Activated CD4-positive, alpha-beta T cell treated with anti-CD3 and anti-CD28 coated beads, Interleukin-2, amount 50 U/mL, for 1 hour (primary cell): ENCODE results near the gene FSTL4.

Source experiments
- DNase-seq: peaks from one replicate; pipeline ENCODE4 v3.0.0-alpha.2; 2020

The FSTL4 gene

DNA sequence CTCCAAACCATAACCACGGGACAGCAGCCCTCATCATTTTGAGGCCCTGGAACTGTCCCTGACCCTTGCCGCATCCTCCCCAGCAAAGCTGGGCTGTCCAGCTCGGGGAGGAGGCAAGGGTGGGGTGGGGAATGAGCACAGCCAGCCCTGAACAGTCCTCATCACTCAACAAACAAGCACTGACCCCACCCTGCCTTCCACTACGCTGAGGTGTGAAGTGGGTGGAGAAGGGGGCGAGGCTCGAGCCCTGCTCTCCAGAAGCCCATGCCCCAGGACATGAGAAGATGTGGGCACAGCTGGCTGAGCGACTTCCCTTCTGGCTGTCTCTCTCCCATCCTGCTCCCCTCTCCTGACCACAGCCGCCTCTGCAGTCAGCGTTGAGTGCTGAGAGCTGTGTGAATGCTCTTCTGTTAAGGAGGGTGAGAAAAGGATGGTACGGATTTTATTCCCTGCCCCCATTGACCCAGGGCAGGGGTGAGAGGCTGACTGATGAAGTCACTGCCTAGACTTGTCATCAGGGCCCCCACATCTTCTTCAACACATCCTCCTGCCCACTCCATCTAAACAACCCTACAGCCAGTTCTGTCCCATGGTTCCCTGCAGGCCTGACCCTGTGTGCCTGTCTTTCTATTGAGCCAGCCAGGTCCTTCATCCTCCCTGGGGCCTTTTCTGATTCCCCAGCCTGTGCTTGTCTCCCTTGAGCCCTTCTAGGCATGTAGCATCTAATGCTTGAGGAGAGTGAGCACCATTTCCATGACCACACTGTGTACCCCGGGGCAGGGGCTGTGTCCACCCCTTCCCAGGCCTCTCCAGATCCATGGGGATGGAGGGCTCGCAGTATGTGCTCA is 276.0 kb downstream of the FSTL4 start:
- DNase-seq = no peak

DNA sequence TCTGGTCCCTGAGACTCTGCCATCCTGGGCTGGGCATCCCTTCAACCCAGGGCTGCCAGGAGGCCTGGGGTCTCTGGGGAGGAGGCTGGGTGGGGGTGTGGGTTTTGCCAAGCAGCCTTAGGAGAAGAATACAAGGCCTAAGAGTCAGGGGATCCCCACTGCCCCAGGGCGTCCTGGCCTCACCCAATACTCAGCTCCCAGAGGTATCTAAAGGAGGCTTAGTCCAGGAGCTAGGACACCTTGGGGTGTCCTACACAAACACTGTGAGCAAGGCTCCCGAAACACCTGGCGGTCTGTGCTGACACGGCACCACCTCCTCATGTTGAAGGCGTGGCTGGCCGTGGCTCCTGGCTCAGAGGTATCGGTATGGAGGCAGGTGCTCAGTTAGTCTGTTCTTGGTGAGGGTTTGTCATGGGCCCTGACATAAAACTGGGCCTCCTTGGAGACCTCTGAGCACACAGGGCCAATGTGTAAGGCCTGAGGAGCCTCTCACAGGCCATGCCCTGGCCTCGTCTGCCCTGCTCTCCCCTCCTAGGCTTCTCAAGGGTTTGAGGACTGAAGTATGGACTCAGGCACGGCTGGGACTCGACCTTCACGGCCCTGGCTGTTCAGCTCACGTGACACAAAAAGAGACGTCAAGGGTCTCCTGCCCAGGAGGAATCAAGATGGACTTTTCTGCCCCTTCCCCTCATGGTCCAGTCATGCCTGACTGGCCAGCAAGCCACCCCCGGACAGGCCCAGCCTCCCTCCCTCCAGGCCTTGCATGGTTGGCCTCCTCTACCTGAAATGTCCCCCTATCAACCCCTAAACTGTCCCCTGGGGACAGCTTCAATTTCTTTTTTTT is 277.3 kb downstream of the FSTL4 start:
- DNase-seq = no peak

DNA sequence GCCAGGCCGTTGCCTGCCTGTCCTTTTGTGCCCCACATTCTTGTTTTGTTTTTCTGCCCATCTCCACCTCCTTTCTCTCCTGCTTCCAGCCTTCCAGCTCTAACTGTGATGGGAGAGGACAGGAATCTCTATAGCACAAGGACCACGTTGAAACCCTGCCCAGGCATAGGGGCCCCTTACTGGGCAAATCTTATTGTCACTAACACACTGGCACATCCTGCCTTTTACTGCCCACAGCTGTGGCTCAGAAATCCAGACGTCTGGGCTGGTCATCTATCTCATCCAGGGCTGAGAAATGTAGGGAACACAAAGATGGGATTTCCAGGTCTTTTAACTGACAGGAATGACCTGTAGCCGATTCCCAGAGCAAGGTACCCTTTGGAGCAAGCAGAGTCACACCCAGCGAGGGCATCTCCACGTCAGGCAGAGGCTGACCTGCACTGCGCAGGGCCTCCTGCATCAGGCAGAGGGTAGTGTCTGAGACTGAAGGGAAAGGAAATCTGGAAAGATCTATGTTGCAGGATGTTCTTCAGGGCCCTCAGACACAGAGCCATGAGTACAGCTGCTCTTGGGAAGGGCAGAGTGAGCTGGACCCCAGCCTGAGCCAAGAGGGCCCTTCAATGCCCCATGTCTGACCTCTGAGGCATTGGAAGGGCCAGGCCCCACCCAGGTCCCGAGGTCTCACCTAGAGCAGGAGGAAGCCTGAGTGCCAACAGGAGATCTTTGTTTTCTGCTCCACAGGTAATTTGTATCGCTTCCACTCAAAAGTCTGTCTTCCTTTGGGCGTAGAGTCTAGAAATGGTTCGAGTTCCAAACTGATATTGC is 278.8 kb downstream of the FSTL4 start:
- DNase-seq = no peak

DNA sequence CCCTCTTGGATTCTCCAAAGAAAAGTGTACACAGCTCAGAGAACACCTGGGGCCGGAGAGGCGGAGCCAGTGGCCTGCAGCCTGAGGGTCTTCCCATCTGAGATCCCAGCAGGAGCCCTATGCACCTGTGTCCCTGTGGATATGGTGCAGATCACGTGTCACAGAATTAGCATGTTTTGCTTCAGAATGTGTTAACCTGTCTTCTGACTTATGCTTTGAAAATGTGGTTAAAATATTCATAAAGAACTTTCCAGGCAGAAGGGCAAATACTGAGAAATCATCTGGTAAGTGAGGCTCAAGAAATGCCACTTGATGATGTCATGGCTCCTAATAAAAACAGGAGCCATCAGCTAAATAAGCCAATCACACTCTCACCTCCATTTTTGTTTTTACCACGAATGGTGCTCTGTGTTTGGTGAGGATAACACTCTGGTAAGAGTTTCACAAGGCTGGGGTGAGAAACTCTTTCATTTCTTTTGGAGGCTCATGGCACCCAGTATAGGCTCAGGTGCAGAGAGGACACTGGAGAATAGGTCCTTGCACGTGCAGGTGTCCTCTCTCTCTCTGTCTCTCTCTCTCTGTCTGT is 279.8 kb downstream of the FSTL4 start:
- no peak for DNase-seq

- DNase-seq = no peak
Measured at GRCh38 chr5:133331941-133332340, 280.4 kb downstream of the FSTL4 start.

DNA sequence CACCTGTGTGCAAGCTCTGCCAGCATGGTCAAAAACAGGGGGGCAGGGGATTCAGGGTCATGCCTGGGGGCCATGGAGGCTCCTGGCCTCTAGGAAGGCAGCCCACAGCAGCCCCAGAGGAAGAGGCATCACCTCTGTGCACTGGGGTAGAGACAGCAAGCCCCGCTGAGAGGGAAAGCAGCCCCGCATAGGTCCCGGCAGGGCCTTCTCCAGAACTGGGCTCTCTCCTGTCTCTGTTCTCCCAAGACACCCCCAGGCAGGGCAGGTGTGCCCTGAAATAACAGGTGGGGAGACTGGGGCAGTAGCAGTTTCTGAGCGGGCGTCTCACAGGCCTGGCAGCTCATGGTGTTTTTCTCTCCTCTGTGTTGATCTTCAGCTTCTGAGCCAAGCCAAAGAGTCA is 281.4 kb downstream of the FSTL4 start:
- no peak for DNase-seq

DNA sequence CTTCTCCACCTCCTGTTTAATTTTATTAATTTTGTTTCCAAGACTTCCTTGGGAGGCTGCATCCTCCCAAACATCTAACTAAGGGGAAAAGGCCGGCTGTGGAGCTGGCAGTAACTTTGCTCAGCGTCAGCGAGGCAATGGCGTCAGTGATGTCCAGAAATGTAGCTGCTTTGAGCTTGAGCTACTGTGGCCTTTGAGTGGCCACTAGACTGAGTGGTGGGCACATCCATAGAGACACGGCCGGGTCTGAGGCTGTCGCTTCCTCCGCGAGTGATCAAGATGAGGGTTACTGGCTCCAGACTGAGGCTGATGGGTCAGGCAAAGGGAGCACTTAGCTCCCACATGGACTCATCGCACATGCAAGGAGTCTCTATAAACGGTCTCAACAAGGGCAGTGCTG is 283.5 kb downstream of the FSTL4 start:
- no peak for DNase-seq

GRCh38 chr5:133327946-133328401 is 284.4 kb downstream of the FSTL4 start:
- DNase-seq = no peak

DNA sequence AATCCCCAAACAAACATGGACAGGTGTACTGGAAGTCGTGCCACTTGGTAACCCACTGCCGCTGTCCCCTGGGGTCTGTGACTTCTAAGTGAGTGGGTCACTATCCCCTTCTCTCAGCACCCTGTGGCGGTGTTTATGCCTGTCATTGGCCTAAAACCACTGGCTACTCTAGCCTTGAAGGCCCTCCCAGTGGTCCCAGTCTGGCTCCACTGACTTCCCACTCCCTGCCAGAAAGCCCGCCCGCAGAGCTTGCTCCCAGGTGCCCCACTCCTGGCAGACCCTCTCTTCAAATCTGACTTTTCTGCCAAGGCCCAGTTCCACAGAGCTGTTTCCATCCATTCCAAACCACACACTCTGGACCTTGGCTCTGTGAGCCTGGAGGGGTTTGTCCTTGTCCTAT is 286.0 kb downstream of the FSTL4 start:
- no peak for DNase-seq

- DNase-seq = no peak
Measured at GRCh38 chr5:133325864-133326263, 286.5 kb downstream of the FSTL4 start.

DNA sequence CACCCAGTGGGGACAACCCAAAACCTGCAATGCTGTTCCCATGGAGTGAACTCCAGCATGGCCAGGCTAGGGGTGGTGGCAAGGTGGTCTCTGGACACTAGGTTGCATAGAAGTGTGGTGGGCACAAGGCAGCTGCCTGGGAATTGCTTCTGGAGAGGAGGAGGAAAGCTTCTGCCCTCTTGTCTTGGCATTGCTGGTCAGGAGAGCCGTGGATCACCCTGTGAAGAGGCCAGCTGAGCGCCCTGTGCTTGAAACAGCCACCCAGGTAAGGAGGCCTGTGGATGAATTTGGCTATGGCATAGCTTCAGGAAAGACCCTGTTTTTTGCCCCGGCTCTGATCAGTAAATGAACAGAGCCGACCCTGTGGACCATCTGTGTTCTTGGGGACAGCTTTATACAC is 287.4 kb downstream of the FSTL4 start:
- no peak for DNase-seq

DNA sequence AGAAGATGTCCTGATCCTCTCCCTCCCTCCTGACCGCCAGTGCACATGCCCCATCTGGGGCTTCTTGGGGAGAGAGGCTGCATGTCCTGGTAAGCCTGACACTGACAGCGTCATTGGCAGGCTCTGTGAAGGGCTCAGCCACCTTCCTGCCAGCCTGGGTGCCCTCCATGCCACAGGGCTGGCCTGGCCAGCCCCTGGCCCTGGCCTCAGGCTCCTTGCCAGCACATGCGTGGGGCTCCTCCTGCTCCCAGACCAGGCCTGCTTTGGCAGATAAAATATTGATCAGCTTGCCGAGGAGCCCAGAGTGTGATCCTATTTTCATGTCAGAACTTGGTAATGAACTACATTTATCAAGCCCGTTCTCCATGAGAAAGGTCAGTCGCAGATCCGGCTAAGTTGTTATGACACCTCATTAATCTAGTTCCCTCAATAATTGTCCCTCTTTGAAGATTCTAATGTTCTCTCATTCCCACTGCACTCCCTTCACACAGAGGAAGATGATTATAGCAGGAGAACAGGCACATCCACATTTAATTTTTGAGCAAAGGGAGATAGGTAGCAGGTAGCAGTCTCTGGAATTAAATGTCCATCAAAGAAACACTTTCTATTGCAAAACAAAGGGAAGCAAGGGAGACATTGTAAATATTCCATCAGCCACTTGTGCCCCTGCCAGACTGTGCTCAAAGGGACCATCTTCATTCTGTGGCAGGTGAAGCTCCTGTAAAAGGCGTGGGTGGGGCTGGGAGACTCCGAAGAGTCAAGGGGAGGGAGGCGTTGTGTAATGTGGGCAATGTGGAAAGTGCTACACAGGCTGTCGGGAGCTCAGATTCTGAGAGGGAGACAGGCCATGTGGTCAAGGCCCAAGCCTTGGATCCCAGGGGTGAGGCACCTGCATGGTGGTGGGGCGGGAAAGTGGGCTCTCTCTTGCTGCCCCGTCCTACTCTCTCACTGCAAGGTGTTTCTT is 288.6 kb downstream of the FSTL4 start:
- DNase-seq = no peak

DNA sequence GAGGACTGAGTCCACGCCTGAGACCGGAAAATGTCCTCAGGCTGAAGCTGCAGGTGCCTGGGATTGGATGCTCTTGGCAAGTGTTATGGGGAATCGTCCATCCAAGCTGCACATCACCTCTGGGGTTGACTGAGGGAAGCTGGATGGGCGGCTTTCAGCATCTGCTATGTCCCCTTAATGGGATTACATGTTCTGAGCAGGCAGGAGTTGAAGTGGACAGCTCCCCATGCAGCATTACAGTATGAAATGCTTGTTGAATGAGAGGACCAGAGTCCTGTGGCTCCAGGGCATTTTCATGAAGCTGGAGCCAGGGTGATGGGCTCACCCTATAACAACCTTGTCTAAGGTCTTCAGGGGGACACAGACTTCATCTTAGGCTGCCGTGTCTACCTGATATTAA is 289.6 kb downstream of the FSTL4 start:
- DNase-seq = no peak

DNA sequence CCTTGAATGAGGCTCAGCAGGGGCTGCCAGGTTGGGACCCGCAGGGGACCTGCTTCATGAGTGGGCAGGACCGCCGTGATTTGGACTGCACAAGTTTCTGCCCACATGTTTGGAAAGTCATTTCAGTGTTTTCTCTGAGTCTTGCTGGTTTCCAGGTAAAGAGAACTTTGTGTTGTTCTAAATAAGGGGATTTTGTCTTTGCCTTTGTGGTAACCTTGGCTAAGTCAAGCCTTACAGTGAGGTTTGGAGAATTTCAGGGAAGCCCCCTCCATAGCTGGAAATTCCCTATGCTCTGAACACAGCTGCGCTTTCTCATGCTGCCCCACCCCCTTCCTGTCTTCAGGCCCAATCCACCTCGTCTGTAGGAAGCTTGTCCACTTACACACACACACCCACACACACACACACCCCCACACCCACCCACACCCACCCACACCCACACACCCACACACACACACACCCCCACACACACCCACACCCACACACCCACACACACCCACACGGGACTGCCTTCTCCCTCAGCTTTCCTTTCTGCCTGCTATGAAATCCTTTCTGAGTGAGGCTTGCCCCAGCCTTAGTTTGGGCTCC is 290.4 kb downstream of the FSTL4 start:
- DNase-seq = no peak

- no peak for DNase-seq
Measured at GRCh38 chr5:133321286-133321832, 291.0 kb downstream of the FSTL4 start.

- no peak for DNase-seq
Measured at GRCh38 chr5:133319905-133320520, 292.3 kb downstream of the FSTL4 start.

GRCh38 chr5:133319244-133319643 is 293.1 kb downstream of the FSTL4 start:
- no peak for DNase-seq

GRCh38 chr5:133317558-133317957 is 294.8 kb downstream of the FSTL4 start:
- no peak for DNase-seq

GRCh38 chr5:133316346-133317343 is 295.7 kb downstream of the FSTL4 start:
- DNase-seq = no peak
